ENCODE results near the gene LATS1. TPM values are rescaled to one million over a fixed set of nuclear protein-coding genes. Genes with fewer than 3 reads are reported as not detected.

LATS1 gene
- polyA plus RNA-seq, 3 donors, result 5.2 to 10.3 (median 10.1) TPM

DNA sequence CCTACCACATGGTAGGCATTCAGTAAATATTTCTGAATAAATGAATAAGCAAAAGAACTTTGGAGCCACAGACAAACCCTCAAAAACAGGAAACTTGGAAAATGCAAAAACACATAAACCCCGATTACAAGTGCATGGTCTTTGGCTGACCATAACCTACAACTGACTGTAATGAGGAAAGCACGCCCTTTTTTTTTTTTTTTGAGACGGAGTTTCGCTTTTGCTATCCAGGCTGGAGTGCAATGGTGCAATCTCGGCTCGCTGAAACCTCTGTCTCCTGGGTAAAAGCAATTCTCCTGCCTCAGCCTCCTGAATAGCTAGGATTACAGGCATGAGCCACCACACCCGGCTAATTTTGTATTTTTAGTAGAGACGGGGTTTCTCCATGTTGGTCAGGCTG lies 11.9 kb upstream of the LATS1 start:
- H3K4me1 Mint-ChIP-seq, result peaks cover 39% of the 10 kb centered on the region
- Histone ChIP-seq H3K9me3 (replicated peaks in 1 of 2; ENCODE audit: control insufficient read depth in 1 of 2, insufficient read depth in 1 of 2, low read length in 2 of 2) (no peaks in the 10 kb centered on the region), H3K4me3 (replicated peaks in 1 of 3; ENCODE audit: low read depth in 2 of 3, low read length in 3 of 3) (peak overlapping the region in 2 of 3 experiments; percentile 10 to 61), H3K9ac (ENCODE audit: insufficient read depth, low read length, poor library complexity, severe bottlenecking) (peak overlapping the region; percentile 47), H4K20me1 (ENCODE audit: insufficient read depth, low read length) (no peaks in the 10 kb centered on the region), H3K4me2 (replicated peaks; ENCODE audit: extremely low read depth, low read length, poor library complexity, severe bottlenecking) (peak overlapping the region; percentile 78), H3K79me2 (ENCODE audit: insufficient read depth, low read length) (peaks cover 19% of the 10 kb centered on the region), H3K4me1 (ENCODE audit: control insufficient read depth in 1 of 2, insufficient read depth in 2 of 2, low read length in 2 of 2) (peaks cover 40 to 42% of the 10 kb centered on the region in 2 donors), H3K27me3 (ENCODE audit: control insufficient read depth in 2 of 2, insufficient read depth in 2 of 2, low read length in 2 of 2) (no peaks in the 10 kb centered on the region), H3K36me3 (replicated peaks in 1 of 2; ENCODE audit: control insufficient read depth in 1 of 2, insufficient read depth in 2 of 2, low read length in 2 of 2) (peaks cover 23 to 40% of the 10 kb centered on the region in 2 donors), H2AFZ (ENCODE audit: insufficient read depth, low read depth, low read length, poor library complexity, severe bottlenecking) (peak overlapping the region; percentile 51), H3K27ac (ENCODE audit: low read depth in 1 of 2, low read length in 2 of 2) (peak overlapping the region; percentile 73 to 83)
- H3K4me3 Mint-ChIP-seq, result peak overlapping the region; percentile 37 to 70
- no peaks in the 10 kb centered on the region for H3K9me3 Mint-ChIP-seq
- no peaks in the 10 kb centered on the region for H3K27me3 Mint-ChIP-seq (ENCODE audit: low read depth in 3 of 3)
- intact Hi-C loops (cut with micrococcal nuclease), result loop anchor here (10.0 kb wide), 4 partner anchors 45 to 195 kb away; partner anchors contain the start of genes GINM1 (in 1 of the 2), LRP11 (in 1 of the 2) and RAET1G (in 1 of the 2)
- TF ChIP-seq, protein P1, sequence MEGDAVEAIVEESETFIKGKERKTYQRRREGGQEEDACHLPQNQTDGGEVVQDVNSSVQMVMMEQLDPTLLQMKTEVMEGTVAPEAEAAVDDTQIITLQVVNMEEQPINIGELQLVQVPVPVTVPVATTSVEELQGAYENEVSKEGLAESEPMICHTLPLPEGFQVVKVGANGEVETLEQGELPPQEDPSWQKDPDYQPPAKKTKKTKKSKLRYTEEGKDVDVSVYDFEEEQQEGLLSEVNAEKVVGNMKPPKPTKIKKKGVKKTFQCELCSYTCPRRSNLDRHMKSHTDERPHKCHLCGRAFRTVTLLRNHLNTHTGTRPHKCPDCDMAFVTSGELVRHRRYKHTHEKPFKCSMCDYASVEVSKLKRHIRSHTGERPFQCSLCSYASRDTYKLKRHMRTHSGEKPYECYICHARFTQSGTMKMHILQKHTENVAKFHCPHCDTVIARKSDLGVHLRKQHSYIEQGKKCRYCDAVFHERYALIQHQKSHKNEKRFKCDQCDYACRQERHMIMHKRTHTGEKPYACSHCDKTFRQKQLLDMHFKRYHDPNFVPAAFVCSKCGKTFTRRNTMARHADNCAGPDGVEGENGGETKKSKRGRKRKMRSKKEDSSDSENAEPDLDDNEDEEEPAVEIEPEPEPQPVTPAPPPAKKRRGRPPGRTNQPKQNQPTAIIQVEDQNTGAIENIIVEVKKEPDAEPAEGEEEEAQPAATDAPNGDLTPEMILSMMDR (IDR thresholded peaks at IDR 0.05), result no peak
- H3K27ac Mint-ChIP-seq, result peak overlapping the region; percentile 86 to 97 (median 93)
- 0% methylated on average over 1 of the region's 8 CpGs for WGBS (ENCODE audit: insufficient coverage)
- peak; percentile 52 to 61 (median 54) for DNase-seq
- H3K36me3 Mint-ChIP-seq, result peaks cover 17 to 50% of the 10 kb centered on the region in 2 donors

DNA sequence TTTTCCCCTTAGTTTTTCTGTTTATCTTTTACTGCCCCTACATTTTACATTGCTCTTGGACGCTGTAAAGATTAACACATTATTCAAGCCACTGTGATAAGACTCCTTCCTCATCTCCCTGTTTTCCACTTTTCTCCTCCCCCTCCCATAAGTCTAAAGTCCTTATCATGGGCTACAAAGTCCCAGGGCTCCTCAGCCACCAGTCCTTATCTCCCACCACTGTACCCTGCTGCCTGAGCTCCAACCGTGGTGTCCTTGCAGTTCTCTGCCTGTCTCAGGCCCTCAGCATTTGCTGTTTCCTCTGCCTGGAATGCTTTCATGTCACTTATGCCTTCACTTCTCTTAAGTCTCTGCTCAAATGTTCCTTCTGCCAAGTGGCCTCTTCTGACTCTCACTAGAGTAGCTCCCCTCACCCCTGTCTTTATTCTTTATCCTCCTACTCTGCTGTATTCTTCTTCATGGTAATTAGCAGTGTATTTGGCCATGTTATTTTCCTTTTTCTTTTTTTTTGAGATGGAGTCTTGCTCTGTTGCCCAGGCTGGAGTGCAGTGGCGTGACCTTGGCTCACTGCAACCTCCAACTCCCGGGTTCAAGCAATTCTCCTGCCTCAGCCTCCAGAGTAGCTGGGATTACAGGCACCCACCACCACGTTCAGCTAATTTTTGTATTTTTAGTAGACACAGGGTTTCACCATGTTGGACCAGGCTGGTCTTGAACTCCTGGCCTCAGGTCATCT lies 10.8 kb upstream of the LATS1 start:
- intact Hi-C loops (cut with micrococcal nuclease), result loop anchor here (10.0 kb wide), 4 partner anchors 46 to 196 kb away; partner anchors contain the start of genes GINM1 (in 1 of the 2), LRP11 (in 1 of the 2) and RAET1G (in 1 of the 2)
- Histone ChIP-seq H3K79me2 (ENCODE audit: insufficient read depth, low read length) (peaks cover 19% of the 10 kb centered on the region), H3K4me1 (ENCODE audit: control insufficient read depth in 1 of 2, insufficient read depth in 2 of 2, low read length in 2 of 2) (peaks cover 40 to 45% of the 10 kb centered on the region in 2 donors), H3K36me3 (replicated peaks in 1 of 2; ENCODE audit: control insufficient read depth in 1 of 2, insufficient read depth in 2 of 2, low read length in 2 of 2) (peaks cover 20 to 32% of the 10 kb centered on the region in 2 donors), H3K27me3 (ENCODE audit: control insufficient read depth in 2 of 2, insufficient read depth in 2 of 2, low read length in 2 of 2) (no peaks in the 10 kb centered on the region), H3K9me3 (replicated peaks in 1 of 2; ENCODE audit: control insufficient read depth in 1 of 2, insufficient read depth in 1 of 2, low read length in 2 of 2) (no peaks in the 10 kb centered on the region), H3K4me3 (replicated peaks in 1 of 3; ENCODE audit: low read depth in 2 of 3, low read length in 3 of 3) (peak overlapping the region in 2 of 3 experiments; percentile 25 to 61), H3K4me2 (replicated peaks; ENCODE audit: extremely low read depth, low read length, poor library complexity, severe bottlenecking) (peak overlapping the region; percentile 78), H2AFZ (ENCODE audit: insufficient read depth, low read depth, low read length, poor library complexity, severe bottlenecking) (peak overlapping the region; percentile 66), H3K9ac (ENCODE audit: insufficient read depth, low read length, poor library complexity, severe bottlenecking) (peak overlapping the region; percentile 42), H3K27ac (ENCODE audit: low read depth in 1 of 2, low read length in 2 of 2) (peak overlapping the region; percentile 73 to 83), H4K20me1 (ENCODE audit: insufficient read depth, low read length) (no peaks in the 10 kb centered on the region)
- H3K9me3 Mint-ChIP-seq, result no peaks in the 10 kb centered on the region
- H3K4me1 Mint-ChIP-seq, result peaks cover 43% of the 10 kb centered on the region
- 53% methylated on average over 4 of the region's 5 CpGs for WGBS (ENCODE audit: insufficient coverage)
- TF ChIP-seq, protein P1 (IDR thresholded peaks at IDR 0.05), result no peak
- H3K27ac Mint-ChIP-seq, result peak overlapping the region; percentile 83 to 97 (median 93)
- H3K36me3 Mint-ChIP-seq, result peaks cover 17 to 44% of the 10 kb centered on the region in 2 donors
- DNase-seq, result no peak
- peak overlapping the region; percentile 47 to 90 for H3K4me3 Mint-ChIP-seq
- no peaks in the 10 kb centered on the region for H3K27me3 Mint-ChIP-seq (ENCODE audit: low read depth in 3 of 3)

Data from CD14-positive monocyte (primary cell).